ENCODE data around the gene CYP4B1.
"Not testable (repeated sequence)": the region's sequence is repeated elsewhere in the genome, so short reads cannot be mapped to it uniquely, and the experiment has no call there.

The CYP4B1 gene

DNA sequence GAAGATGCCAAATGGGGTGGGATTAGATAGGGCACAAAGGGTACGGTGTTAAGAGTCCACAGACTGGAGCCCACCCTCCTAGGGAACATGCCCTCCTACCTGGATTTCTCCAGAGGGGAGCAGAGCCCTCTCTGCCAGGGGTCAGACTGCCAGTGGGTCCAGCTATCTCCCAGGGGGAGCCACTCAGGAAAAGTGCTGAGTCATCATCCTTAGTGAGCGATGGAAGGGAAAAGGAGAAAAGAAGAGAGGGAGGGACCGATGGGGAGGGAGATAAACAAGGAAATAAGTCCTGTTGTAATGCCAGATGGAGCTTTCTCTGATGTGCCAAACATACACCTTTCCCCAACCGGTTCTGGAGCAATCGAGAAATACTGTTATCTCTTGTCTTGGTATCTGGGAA is 30.4 kb upstream of the CYP4B1 start:
- DNase-seq (ENCODE audit: extremely low spot score): no peak
- ChIA-PET POLR2A (no interaction called here), CTCF (interaction anchor here (1.4 kb wide), 1 partner anchor 9 kb away, joined by 3 read pairs; no protein-coding TSS in a partner anchor)
- no peak for TF ChIP-seq CTCF (IDR thresholded peaks at IDR 0.05; ENCODE audit: control extremely low read depth, extremely low read depth, low read depth, missing control alignments)

DNA sequence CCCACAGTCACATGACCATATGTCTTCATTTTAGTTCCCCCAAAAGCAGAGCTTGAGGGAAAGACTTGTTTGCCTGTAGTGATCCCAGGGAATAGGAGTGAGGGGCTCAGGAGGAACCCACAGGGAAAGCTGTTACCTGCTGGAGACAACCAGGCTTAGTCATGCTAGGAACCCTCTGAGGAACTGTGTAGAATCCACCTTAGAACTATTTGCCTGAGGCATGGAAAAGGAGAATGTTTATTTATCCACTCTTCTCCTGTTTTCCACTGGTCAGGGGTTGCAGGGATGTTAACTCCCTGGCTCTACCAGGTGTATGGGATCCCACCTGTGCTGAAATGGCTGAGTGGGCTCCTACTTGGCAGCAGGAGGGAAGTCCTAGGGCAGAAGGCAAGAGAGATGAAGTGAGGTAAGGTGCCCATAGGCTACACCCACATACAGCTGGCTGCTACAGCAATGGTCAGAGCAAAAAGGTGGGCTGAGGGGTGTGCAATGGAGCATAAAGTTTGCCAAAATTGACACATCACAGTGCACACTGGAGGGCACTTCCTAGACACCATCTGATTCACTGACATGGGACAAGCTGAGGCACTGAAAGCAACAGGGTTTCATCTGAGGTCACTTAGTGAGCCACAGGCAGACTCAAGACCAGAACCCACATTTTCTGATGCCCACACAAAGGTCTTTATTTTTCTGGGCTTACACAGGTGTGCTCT is 29.7 kb upstream of the CYP4B1 start:
- CTCF ChIA-PET: no interaction called here
- POLR2A ChIA-PET: no interaction called here
- no peak for DNase-seq (ENCODE audit: extremely low spot score)
- TF ChIP-seq CTCF (IDR thresholded peaks at IDR 0.05; ENCODE audit: control extremely low read depth, extremely low read depth, low read depth, missing control alignments): no peak

GRCh38 chr1:46770541-46770940 is 28.3 kb upstream of the CYP4B1 start:
- DNase-seq (ENCODE audit: extremely low spot score): no peak
- POLR2A ChIA-PET: no interaction called here
- TF ChIP-seq CTCF (IDR thresholded peaks at IDR 0.05; ENCODE audit: control extremely low read depth, extremely low read depth, low read depth, missing control alignments): no peak
- CTCF ChIA-PET: no interaction called here

GRCh38 chr1:46772571-46772970 is 26.3 kb upstream of the CYP4B1 start:
- TF ChIP-seq CTCF (IDR thresholded peaks at IDR 0.05; ENCODE audit: control extremely low read depth, extremely low read depth, low read depth, missing control alignments): no peak
- CTCF ChIA-PET: interaction anchor here (1.0 to 1.2 kb wide), 2 partner anchors 9 to 19 kb away, joined by 3 read pairs; no protein-coding TSS in a partner anchor
- POLR2A ChIA-PET: no interaction called here
- no peak for DNase-seq (ENCODE audit: extremely low spot score)

DNA sequence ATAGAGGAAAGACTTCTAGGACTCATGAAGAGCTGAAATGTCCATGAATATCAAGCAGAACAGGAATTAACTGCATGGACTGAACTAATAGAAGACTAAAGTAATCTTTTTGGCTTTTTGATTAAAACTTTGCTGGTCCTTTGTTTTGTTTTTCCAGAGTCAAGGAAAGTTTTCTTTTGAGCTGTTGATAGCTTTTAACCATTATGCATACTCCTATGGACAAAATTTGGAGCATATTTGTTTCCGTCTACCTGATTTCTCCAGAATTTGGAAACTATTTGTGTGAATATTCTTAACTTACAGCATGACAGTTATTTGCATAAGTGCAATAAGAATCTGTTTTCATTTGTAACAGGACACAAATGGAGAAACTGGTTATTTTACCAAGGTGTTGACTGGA is 24.5 kb upstream of the CYP4B1 start:
- ChIA-PET CTCF (no interaction called here), POLR2A (no interaction called here)
- no peak for TF ChIP-seq CTCF (IDR thresholded peaks at IDR 0.05; ENCODE audit: control extremely low read depth, extremely low read depth, low read depth, missing control alignments)
- no peak for DNase-seq (ENCODE audit: extremely low spot score)

GRCh38 chr1:46778456-46778855 is 20.4 kb upstream of the CYP4B1 start:
- POLR2A ChIA-PET; DNase-seq (ENCODE audit: extremely low spot score); CTCF ChIA-PET: not testable (repeated sequence)

GRCh38 chr1:46784666-46785065 is 14.2 kb upstream of the CYP4B1 start:
- CTCF ChIA-PET: no interaction called here
- POLR2A ChIA-PET: no interaction called here
- no peak for DNase-seq (ENCODE audit: extremely low spot score)
- TF ChIP-seq CTCF (IDR thresholded peaks at IDR 0.05; ENCODE audit: control extremely low read depth, extremely low read depth, low read depth, missing control alignments): no peak

DNA sequence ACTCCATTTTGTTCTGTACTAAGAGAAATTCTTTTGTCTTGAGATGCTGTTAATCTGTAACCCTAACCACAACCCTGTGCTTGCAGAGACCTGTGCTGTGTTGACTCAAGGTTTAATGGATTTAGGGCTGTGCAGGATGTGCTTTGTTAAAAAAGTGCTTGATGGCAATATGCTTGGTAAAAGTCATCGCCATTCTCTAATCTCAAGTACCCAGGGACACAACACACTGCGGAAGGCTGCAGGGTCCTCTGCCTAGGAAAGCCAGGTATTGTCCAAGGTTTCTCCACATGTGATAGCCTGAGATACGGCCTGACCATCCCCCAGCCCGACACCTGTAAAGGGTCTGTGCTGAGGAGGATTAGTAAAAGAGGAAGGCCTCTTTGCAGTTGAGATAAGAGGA is 10.2 kb upstream of the CYP4B1 start:
- POLR2A ChIA-PET; DNase-seq (ENCODE audit: extremely low spot score); CTCF ChIA-PET: not testable (repeated sequence)
